Right ventricle myocardium inferior (tissue), 1 donor: ENCODE results near the gene GTF2IRD1. TPM values are rescaled to one million over a fixed set of nuclear protein-coding genes. Genes with fewer than 3 reads are reported as not detected.

Experiments
- ATAC-seq: fragments of 200-7000 bp; cut with Tn5 transposase; one replicate; pipeline ENCODE4 v1.9.1; 2020; ENCODE audit warnings: mild to moderate bottlenecking, moderate library complexity
- DNase-seq: peaks from one replicate; pipeline ENCODE4 v3.0.0; 2021; ENCODE audit errors: missing footprints
- intact Hi-C: fragments of 100-400 bp; cut with DNase I; formaldehyde crosslinking; loops from one replicate; pipeline ENCODE4 v1.11.0; 2022
- total RNA-seq: library from RNA; stranded (reverse); fragmentation: NEBNext Ultra II Directional; extraction: Animal tissue kit (Norgen Biotek cat#: 25700); gene quantifications from one replicate; pipeline ENCODE4 v1.2.1, GENCODE V29; 2021
- donor health status: DM: no; HTN: yes; CAD: no; lungs with severe emphysema.

The GTF2IRD1 gene
- total RNA-seq, 1 donor from 2014 or later = 19.1 TPM

DNA sequence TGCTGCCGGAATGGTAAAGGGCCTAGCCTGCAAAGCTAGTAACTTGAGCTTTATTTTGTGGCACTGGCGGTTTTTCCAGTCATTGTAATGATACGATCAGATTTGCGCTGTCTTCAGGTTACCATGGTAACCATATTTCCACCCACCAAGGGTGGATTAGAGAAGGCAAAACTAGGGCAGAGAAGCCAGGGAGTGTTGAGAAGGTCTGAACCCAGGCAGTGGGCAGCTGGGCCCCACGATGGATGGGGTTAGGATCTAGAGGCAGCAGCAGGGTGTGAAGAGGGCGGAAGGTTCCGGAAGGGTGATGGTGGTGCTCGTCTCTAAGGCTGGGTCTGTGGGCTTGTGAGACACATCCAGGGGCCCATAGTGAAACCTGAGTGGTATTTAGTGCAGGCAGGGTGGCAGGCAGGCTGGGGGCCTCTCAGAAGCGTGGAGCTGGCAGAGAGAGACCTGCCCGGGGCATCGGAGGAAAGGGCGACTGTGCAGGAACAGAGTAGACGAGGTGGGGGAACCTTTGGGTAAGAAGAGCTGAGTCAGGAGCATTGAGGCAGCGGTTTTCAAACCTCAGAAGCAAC is 115.9 kb downstream of the GTF2IRD1 start:
- intact Hi-C loops = no loop called here
- DNase-seq (no peak), ATAC-seq (no peak)

DNA sequence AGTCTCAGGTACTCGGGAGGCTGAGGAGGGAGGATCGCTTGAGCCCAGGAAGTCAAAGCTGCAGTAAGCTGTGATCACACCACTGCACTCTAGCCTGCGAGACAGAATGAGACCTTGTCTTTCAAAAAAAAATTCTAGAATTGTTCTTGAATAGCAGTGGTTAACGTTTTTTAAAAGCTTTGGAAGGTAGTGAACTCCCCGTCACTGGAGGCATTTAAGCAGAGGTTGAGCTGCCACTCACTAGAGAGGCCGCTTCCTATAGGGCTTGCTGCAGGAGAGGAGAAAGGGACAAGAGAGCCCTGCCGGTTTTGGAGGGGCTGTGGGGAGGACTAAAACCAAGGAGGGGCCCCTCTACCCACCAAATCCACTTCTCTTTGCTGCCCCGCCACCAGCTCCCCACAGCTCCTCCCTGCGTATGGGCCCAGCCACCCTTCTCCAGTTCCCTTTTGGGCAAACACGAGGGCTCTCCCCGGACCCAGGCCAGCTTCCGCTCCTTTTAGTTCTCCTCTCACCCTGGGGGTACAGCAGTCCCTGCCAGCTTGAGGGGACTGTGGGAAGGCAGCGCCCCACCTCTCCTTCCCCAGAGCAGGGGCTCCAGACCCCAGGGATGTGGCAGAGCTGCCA is 116.9 kb downstream of the GTF2IRD1 start:
- no peak for DNase-seq
- no peak for ATAC-seq
- intact Hi-C loops = no loop called here

DNA sequence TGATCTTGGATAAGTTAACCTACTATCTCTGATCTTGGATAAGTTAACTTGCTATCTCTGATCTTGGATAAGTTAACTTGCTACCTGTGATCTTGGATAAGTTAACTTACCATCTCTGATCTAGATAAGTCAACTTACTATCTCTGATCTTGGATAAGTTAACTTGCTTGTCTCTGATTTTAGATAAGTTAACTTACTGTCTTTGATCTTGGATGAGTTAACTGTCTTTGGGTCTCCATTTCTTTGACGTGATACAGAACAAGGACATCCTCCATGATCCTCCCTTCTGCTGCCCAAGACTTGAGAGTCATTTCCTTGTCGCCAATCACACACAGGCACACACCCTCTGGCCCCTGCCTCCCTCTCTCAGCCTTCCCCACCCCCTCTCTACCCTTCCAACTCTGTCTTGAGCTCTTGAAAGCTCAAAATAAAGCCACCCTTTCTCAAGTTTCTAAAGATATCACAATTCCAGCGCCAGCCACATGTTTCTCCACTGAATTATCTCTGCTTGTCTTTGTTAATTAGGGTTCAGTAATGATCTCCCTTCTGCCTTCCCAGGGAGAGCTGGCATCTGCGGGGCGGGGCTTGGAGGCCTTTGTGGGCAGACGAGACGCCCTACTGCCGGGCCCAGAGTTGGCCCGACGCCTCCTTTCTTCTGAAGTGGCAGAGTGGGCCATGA is 118.7 kb downstream of the GTF2IRD1 start:
- ATAC-seq = peak; percentile 44
- intact Hi-C loops = no loop called here
- DNase-seq = peak; percentile 75

DNA sequence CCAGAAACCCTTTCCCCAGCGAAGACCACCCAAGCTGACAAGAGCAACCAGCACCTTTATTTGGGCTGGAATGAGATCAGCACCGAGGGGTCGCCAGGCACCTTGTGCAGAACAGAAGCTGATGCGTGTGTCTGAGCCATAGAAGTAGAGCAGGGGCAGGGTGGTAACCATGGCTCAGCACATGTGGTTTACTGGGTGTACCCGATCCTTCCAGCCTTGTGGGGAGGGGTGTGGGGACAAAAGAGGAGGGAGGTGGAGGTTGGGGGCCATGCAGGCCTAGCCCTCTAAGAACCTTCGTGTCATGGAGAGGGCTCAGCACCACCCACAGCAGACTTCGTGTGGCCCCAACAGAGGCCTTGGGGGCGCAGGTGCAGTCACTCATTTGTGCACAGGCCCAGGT is 119.8 kb downstream of the GTF2IRD1 start:
- DNase-seq (no peak), ATAC-seq (no peak)
- intact Hi-C loops = no loop called here

DNA sequence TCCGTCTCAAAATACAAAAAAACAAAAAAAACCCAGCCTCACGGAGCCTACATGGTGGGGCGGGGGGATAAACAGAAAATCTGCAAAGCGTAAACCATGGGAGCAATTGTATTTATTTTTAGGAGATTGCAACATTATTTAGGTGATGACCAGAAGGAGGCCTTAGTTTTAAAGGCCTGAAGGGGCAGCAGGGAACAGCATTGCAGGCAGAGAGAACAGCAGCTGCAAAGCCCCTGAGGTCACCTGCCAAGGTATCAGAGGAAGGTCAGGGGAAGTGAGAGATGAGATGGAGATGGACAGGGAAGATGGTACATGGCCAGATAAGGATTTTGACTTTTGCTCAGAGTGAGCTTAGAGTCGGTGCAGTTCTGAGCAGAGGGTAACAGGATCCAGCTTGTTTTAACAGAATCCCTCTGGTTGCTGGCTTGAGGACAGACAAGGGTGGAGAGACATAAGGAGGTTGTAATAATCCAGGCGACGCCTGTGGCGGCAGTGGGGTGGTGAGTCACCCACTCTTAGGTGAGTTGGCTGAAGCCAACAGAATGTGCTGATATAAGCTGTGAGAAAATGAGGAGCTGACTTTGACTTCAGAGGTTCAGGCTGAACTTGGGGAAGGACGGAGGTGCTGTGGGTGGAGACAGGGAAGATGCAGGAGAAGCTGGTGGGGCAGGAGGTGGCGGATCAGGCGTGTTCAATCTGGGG is 121.5 kb downstream of the GTF2IRD1 start:
- no peak for DNase-seq
- intact Hi-C loops = no loop called here
- no peak for ATAC-seq

DNA sequence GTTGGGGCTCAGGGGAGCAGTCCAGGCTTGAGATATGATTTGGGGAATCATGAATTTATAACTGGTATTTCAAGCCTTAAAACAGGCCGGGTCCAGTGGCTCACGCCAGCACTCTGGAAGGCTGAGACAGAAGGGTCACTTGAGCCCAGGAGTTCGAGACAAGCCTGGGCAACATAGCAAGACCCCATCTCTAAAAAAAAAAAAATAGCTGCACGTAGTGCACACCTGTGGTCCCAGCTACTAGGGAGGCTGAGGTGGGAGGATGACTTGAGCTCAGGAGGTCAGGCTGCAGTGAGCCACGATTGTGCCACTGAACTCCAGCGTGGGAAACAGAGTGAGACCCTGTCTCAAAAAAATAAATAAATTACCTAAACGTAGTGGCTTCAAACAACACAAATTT is 122.1 kb downstream of the GTF2IRD1 start:
- ATAC-seq (no peak), DNase-seq (no peak)
- intact Hi-C loops = no loop called here

DNA sequence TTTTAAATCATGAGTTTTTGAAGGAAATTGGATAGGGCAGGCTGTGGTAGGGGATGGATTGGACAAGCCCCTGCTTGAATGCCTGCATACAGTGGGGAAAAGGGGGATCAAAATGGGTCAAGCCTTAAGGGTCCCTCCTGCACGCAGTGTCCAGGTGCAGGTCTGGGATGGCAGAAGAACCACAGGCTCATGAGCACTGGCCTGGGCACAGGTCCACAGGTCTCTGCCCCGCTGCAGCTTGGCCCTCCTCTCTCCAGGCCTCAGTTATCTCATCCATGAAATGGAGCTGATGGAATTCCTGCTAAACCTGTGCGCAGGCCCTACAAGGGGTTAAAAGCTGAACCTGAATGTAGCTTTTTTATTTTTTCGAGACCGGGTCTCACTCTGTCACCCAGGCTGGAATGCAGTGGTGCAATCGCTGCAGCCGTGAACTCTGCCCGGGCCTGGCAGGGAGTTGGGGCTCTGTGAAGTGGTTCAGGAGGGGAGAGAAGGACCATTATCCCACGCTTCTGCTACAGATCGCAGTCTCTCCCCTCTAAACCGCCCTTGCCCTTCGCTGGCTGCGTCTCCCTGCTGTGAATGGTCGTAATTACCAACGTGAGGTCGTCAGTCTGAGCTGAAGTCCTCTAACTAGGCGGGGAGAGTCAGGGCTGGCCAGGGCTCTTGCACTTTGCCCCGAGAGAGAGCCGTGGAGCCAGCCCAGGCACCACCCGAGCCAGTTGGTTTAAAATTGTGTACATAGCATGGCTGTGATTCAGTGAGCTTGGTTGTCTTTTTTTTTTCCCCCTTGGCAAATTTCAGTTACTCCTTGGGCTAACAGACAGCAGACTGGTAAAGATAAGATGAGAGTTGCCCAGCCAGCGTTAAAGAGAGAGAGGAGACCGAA is 126.3 kb downstream of the GTF2IRD1 start:
- no peak for DNase-seq
- peak; percentile 70 for ATAC-seq
- intact Hi-C loops = loop anchor here (10.0 kb wide), 1 partner anchor 75 kb away; the partner anchor contains the start of gene GTF2I

DNA sequence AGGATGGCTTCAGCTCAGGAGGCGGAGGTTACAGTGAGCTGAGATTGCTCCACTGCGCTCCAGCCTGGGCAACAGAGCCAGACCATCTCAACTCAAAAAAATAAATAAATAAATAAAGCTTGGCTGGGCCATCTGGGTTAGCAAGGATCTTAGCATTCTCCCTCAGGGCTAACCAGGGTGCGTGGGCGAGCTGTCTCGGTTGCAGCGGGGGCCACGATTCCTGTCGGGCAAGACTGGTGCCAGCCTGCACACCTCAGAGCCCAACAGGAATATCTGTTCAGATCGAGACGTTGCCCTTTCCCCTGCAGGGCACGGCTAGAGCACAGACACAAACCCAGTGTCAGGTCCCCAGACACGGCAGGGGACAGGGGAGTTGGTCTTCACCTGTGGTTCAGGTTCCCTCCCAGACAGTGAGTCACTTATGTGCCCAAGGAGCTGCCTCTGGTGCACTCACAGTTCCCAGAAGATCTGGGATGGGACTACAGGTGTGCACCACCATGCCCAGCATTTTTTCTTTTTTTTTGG is 128.3 kb downstream of the GTF2IRD1 start:
- intact Hi-C loops = loop anchor here (10.0 kb wide), 1 partner anchor 73 kb away; the partner anchor contains the start of gene GTF2I
- ATAC-seq = no peak
- DNase-seq = no peak

DNA sequence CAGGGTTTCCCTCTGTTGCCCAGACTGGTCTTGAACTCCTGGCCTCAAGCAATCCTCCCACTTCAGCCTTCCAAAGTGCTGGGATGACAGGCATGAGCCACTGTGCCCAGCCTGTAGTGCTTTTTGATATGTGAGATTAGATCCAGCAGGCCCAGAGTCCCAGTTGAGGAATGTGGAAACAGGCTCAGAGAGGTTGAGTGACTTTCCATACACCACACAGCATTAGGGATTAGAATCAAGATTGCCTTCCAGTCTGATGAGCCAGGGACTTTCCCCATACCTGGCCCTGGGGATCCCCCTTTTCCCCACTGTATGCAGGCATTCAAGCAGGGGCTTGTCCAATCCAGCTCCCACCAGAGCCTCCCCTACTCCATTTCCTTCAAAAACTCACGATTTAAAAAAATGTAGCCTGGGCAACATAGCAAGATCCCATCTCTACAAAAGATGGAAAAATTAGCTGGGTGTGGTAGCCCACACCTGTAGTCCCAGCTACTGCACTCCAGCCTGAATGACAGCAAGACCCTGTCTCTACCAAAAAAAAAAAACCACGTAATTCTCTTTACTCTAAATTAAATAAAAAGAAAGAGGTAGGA is 128.8 kb downstream of the GTF2IRD1 start:
- intact Hi-C loops = loop anchor here (10.0 kb wide), 1 partner anchor 72 kb away; the partner anchor contains the start of gene GTF2I
- DNase-seq = no peak
- ATAC-seq = no peak

DNA sequence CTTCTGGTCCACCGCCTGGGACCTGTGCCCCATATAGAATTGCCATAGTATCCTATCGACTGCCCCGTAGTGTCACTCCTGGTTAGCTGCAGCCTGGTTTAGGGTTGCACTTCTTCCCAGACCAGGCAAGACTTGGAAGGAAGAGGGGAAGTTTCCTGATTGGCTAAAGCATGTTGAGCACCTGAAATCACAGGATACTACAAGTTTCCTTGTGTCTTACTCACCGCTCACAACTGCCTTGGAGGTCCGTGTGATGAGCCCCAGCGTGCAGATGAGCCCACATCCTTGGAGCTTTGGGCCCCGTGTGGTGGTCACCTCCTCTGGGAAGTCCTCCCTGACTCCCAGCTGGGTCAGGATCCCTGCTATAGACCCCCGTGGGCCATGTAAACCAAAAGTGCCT is 129.9 kb downstream of the GTF2IRD1 start:
- intact Hi-C loops = loop anchor here (10.0 kb wide), 1 partner anchor 71 kb away; the partner anchor contains the start of gene GTF2I
- no peak for DNase-seq
- no peak for ATAC-seq

DNA sequence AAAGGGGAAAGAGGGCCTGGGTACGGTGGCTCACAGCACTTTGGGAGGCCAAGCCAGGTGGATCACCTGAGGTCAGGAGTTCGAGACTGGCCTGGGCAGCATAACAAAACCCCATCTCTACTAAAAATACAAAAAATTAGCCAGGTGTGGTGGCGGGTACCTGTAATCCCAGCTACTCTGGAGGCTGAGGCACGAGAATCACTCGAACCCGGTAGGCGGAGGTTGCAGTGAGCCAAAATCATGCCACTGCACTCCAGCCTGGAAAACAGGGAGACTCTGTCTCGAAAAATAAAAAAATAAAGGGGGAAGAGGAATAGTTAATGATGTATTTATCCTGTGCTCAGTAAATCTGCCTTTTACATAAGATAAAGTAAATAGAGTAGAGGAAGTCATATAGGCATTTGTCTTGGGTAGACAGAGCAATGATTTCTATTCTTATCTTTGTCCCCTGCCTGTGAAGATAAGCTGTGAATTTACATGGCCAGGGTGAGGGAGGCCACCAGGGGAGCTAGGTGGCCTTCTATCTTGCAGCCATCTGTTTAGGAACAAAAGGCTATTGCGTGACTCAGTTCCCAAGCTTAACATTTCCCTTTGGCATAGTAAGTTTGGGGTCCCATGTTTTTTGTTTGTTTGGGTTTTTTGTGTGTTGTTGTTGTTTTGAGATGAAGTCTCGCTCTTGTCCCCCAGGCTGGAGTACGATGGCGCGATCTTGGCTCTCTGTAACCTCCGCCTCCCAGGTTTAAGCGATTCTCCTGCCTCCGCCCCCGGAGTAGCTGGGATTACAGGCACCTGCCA is 130.7 kb downstream of the GTF2IRD1 start:
- intact Hi-C loops = loop anchor here (10.0 kb wide), 1 partner anchor 70 kb away; the partner anchor contains the start of gene GTF2I
- ATAC-seq = no peak
- DNase-seq = no peak

DNA sequence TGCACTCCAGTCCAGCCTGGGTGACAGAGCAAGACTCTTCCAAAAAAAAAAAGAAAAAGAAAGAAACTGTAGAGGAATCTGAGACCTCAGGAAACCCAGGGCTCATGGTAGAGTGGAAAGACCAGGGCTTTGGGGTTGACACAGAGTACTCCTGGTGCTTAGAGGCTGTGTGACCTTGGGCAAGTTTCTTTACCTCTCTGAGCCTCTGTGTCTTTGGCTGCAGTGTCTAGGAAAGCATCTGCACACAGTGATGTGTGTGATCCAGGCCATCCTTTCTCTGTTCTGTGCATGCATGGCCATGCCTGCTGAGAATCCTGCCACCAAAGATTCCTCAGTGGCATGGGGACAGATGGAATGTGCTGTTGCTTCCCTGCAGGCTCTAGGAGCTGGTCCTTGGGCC is 132.1 kb downstream of the GTF2IRD1 start:
- DNase-seq (no peak), ATAC-seq (no peak)
- intact Hi-C loops = loop anchor here (10.0 kb wide), 1 partner anchor 69 kb away; the partner anchor contains the start of gene GTF2I

DNA sequence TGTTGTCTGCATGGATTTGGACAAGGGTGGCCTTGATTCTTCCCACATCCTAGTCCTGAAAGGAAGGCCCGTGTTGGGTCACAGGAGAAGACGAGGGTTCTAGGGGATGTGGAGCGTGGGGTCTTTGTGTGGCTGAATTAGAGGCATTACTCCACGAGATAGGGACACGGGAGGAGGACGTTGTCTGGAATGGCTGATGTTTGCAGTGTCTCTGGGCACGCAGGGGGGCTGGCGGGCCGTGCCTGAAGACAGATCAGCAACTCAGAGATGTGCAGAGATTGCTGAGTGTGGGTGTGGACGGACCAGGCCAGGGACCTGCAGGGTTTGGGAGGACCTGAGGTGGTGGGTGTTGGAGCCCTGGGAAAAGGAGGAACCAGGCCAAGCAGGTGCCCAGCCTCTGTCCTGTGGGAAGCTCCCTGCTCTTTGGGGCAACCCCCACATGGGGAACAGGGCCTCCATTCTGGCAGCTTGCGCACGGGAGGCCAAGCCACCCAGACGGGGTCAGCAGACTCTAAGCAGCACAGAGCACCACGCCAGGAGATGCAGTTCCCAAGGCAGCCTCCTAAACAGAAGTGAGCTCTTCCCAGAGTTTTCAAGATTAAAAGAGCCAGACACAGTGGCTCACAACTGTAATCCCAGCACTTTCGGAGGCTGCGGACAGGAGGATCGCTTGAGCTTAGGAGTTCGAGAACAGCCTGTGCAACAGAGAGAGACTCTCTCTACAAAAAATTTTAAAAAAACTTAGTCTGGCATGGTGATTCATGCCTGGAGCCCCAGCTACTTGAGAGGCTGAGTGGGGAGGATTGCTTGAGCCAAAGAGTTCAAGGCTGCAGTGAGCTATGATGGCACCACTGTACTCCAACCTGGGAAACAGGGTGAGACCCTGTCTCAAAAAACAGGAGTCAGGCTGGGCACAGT is 132.8 kb downstream of the GTF2IRD1 start:
- ATAC-seq (no peak), DNase-seq (no peak)
- intact Hi-C loops = loop anchor here (10.0 kb wide), 1 partner anchor 68 kb away; the partner anchor contains the start of gene GTF2I

DNA sequence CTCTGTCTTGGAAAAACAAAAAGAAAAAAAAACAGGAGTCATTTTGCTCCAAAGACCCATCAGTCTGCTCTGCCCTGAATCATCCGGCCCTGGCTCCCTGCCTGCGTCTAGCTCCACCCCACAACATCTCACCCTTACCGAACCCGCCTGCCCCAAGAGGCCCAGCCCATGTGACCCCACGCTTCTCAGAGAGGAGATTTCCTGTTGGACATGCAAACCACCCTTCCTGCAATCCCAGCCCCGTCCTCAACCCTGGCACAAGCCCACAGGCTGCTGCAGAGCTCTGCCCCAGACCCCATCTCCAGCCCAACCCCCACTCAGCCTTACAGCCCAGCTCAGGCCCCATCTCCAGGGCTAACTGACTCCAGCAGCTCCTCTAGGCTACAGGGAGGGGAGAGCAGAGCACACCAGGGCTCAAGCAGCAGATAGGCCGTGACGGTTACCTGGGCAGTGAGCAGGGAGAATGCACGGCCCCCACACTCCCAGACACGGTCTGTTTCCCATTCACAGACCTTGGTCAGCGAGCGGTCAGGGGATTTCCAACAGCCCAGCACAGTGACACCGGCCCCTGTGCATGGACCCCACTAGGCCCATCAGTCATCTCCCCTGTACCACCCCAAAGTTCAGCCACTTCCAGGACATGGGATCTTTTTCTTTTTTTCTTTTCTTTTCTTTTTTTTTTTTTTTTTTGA is 133.9 kb downstream of the GTF2IRD1 start:
- DNase-seq = peak; percentile 93
- intact Hi-C loops = loop anchor here (10.0 kb wide), 1 partner anchor 67 kb away; the partner anchor contains the start of gene GTF2I
- peak; percentile 96 for ATAC-seq

DNA sequence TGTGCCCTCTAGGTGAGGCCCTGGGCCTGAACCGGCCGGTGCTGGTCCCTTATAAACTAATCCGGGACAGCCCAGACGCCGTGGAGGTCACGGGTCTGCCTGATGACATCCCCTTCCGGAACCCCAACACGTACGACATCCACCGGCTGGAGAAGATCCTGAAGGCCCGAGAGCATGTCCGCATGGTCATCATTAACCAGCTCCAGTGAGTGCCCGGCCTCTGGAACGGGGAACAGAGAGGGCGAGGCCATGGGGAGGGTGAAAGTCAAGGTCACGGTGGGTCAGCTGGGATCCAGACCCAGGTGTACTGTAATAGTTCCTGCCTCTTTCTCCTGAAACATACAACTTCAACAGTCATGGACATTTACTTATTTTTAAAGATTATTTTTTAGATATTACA is 137.1 kb downstream of the GTF2IRD1 start:
- intact Hi-C loops = no loop called here
- DNase-seq (no peak), ATAC-seq (no peak)
